GM18868 (cell line): ENCODE measurements around the gene APOBEC3C.
"Not testable (repeated sequence)": the region's sequence is repeated elsewhere in the genome, so short reads cannot be mapped to it uniquely, and the experiment has no call there.

ENCODE experiments used
- ATAC-seq: cut with Tn5 transposase; IDR thresholded peaks from one replicate; pipeline ENCODE4 v1.9.1; 2021; ENCODE audit warnings: mild to moderate bottlenecking, moderate library complexity; ENCODE audit not compliant: unreplicated experiment

APOBEC3C gene

GRCh38 chr22:38981992-38982927 is 31.8 kb upstream of the APOBEC3C start, which contains the start of gene APOBEC3B:
Gene APOBEC3B (plus strand): TSS chr22:38982347. CDS start chr22:38982454, 107 bp downstream.
- peak; percentile 48 for ATAC-seq

GRCh38 chr22:38984224-38984623 is 29.8 kb upstream of the APOBEC3C start:
- no peak for ATAC-seq

- ATAC-seq = peak; percentile 66
These were observed 29.0 kb upstream of the APOBEC3C start for GRCh38 chr22:38984784-38985757.

- no peak for ATAC-seq
These were observed 27.4 kb upstream of the APOBEC3C start for GRCh38 chr22:38986629-38987028.

GRCh38 chr22:38987171-38987895 is 26.7 kb upstream of the APOBEC3C start:
- no peak for ATAC-seq

DNA sequence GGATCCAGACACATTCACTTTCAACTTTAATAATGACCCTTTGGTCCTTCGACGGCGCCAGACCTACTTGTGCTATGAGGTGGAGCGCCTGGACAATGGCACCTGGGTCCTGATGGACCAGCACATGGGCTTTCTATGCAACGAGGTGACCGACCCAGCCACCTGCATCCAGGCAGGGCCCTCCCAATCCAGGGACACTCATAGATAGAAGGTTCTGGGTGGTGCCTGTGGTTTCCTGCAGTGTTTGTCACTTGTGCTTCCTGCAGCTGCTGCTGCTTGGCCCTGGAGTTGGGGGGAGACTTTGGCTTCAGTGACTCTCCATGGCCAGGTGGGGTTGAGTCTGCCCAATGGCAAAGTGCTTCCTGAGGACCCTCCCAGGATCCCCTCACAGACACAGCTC is 24.6 kb upstream of the APOBEC3C start:
- ATAC-seq = no peak

DNA sequence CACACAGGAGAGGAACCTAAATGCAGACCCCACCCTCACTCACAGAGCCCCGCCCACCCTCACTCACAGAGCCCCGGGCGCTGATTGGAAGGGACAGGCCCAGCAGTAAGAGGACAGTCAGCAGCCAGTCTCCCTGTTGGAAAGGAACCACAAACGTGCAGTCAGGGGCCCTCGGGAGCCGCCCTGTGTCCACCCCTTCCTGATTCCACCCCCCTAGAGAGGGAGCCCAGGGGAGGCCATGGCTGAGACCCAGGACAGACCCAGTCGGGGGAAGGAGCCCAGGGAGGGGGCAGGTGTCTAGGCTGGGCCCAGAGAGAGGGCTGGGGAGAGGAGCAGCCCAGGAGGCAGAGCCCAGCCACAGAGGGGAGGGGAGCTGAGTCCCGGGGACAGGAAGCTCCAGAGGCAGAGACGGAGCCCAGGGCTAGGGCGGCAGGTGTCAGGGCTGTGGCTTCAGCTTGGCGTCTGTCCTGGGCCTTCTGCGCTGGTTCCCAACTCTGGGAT is 21.1 kb upstream of the APOBEC3C start:
- not testable (repeated sequence) for ATAC-seq

DNA sequence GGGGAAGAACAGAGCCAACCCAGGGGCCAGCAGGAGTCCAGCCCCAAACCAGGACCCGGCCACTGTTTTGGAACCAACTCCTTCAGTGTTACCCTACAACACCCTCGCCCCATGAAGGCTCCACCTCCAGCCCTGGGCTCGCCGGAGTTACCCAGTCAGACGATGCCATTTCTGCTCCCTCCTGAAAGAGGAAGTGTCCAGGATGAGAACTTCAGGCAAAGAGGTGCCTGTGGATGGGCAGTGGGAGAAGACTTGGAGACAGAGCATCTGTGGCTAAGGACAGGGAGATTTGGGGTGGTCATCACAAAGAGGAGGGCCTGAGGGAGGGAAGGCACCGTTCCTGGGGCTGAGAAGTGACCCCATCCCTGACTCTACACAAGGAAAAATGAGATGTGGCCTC is 18.0 kb upstream of the APOBEC3C start:
- ATAC-seq = no peak

DNA sequence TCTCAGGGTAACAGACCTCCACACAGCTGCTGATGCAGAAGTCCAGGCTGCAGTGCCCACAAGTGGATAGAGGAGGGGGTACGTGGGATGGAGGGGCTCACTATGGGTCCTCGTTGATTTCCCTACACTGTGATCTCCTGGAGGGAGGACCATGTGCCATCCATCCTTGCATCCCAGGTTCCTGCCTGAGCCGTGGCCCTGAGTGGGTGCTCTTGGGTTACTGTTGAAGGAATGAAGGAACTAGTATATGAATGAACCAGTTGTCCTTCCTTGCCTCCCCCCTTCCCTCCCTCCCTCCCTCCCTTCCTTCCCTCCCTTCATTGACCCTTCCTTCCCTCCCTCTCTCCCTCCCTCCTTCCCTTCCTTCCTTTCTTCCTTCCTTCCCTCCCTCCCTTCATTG is 16.5 kb upstream of the APOBEC3C start:
- no peak for ATAC-seq

GRCh38 chr22:39003165-39003638 is 10.9 kb upstream of the APOBEC3C start:
- ATAC-seq = no peak

DNA sequence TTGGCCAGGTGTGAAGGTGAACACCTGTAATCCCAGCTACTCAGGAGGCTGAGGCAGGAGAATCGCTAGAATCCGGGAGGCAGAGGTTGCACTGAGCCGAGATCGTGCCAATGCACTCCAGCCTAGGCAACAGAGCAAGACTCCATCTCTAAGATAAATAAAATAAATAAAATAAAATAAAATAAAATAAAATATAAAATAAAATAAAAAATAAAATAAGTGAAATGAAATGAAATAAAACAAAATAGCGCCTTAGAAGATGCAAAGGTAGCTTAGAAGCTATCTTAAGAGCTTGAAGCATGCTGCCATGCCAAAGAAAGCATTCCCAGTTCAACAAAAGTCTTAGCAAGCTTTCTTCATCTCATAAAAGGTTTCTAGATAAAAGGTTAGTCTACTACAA is 6.9 kb upstream of the APOBEC3C start:
- ATAC-seq = no peak

DNA sequence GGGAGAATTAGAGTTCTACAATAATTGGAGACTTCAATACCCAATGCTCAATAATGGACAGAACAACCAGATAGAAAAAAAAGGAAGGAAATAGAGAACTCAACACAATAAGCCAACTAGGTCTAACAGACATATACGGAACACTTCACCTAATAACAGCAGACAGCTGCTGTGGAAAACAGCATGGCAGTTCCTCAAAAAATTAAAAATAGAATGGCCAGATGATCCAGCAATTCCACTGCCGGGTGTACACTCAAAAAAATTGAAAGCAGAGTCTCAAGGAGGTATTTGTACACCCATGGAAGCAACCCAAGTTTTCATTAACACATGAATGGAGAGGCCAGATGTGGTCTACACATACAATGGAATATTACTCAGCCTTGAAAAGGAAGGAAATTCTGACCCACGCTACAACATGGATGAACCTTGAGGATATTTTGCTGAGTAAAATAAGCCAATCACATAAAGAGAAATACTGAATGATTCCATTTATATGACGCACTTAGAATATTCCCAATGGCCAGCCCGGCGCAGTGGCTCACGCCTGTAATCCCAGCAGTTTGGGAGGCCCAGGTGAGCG is 5.7 kb upstream of the APOBEC3C start:
- ATAC-seq = not testable (repeated sequence)

DNA sequence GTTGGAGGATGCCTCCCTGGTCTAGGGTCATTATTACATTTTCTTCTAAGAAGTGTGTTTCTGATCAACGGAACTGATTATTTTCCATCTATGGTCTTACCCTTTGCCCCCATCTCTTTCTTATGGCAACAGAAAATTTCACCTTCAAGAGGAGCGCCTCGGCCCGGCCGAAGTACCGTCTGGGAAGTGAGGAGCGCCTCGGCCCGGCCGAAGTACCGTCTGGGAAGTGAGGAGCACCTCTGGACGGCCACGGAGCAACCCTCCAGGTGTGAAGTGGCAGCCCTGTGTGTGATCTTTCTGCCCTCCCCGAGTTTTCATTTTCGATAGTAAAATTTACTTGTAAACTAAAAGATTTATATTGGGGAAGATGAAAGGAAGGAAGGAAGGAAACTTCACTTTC is 3.1 kb upstream of the APOBEC3C start:
- no peak for ATAC-seq

DNA sequence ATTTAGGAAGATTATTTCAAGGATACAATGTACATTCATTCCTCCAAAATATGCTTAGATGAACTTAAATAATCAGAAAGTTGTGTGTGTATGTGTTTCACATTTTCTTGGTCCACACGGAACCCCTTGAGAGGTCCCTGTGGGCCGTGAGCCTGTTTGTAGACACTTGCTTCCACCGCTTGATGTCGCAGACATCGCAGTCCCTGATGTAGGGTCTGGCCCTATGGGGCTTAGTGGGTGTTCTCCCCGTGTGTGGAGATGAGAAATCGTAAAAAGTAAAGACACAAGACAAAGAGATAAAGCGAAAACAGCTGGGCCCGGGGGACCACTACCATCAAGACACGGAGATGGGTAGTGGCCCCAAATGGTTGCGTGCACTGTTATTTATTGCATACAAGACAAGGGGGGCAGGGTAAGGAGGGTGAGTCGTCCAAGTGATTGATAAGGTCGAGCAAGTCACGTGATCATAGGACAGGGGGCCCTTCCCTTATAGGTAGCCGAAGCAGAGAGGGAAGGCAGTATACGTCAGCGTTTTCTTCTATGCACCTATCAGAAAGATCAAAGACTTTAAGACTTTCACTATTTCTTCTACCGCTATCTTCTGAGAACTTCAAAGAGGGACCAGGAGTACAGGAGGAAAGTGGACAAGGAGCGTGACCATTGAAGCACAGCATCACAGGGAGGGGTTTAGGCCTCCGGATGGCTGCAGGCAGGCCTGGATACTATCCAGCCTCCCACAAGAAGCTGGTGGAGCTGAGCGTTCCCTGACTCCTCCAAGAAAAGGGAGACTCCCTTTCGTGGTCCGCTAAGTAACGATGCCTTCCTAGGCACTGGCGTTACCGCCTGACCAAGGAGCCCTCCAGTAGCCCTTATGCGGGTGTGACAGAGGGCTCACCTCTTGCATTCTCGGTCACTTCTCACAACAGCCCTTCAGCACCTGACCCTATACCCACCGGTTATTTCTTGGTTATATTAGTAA is 1.2 kb upstream of the APOBEC3C start:
- no peak for ATAC-seq

GRCh38 chr22:39013561-39013941 is 506 bp upstream of the APOBEC3C start:
- not testable (repeated sequence) for ATAC-seq

- ATAC-seq = not testable (repeated sequence)
These were observed 665 bp downstream of the APOBEC3C start for GRCh38 chr22:39014723-39015121.

DNA sequence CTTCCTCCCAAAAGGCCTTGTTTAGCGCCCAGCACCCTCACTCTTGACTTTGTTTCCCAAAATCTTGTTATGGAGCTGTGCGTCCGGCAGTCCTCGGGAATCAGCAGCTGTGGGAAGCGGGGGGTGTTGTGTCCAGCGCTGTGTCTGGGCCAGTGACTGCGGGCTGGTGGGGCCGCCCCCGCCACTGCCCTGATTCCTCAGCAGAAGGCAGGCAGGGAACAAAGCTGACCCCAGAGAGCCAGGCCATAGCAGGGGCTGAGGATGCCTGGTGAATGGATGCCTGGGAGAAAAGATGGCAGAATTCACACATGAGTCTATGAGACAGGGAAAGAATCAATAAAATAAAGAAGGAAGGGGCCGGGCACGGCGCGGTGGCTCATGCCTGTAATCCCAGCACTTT is 2.5 kb downstream of the APOBEC3C start:
- ATAC-seq = no peak

- no peak for ATAC-seq
These were observed 3.7 kb downstream of the APOBEC3C start for GRCh38 chr22:39017596-39018365.
